GM12801 (cell line): ENCODE measurements around the gene PIP5KL1.

Experiments used
- CTCF ChIP-seq: IDR thresholded peaks from one replicate; pipeline ENCODE4 v1.5.1; 2011; ENCODE audit warnings: control low read depth; ENCODE audit not compliant: insufficient read length; ENCODE audit errors: extremely low read depth

The PIP5KL1 gene

GRCh38 chr9:127904561-127905003 lies 26.0 kb downstream of the PIP5KL1 start:
- TF ChIP-seq CTCF = no peak

DNA sequence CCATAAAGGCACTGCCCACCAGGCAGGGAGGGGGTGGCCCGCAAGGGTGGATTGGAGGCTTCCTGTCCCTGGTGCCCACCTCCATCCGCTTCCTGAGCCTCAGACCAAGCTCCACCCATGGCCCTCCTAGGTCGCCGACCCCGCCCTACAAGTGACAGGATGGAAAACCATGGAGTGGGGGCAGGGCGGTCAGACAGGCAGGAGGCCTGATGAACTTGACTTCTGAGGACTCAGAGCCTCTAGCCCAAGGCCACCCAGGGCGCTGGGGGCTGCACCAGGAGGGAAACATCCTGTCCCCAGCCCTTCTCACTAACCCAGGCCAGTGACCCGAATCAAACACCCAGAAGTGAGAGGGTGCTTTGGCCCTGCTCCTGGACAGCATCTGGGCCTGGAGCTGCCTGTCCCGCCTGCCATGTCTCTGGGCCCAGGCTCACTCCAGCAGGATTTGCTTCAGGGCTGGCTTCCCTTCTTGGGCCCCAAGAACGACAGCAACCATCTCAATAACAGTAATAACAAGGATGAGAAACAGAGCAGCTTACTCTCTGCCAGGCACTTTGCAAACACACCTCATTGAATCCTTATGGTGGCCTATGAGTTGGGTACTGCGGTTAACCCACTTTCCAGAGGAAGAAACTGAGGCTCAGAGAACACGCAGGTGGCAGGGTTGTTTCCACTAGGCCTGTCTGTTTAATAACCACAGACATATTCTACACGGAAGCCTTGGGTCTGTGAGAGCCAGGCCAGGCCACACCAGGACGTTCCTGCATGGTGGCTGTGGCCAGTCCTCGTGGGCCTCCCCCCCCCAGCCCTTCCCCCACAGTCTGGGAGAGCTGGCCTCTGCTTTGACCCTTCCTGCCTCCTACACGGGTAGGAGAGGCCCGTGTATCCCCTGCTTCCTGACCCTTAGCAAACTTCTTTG lies 26.8 kb downstream of the PIP5KL1 start:
- no peak for TF ChIP-seq CTCF

- TF ChIP-seq CTCF = no peak
These were observed 31.2 kb downstream of the PIP5KL1 start, which contains the start of gene ST6GALNAC6 for GRCh38 chr9:127899128-127899943. ST6GALNAC6 (minus strand) TSS chr9:127899603; CDS start chr9:127897981, 1,622 bp downstream.

- no peak for TF ChIP-seq CTCF
These were observed 32.0 kb downstream of the PIP5KL1 start for GRCh38 chr9:127898433-127899127.

- TF ChIP-seq CTCF = no peak
These were observed 33.3 kb downstream of the PIP5KL1 start for GRCh38 chr9:127897193-127897692.

DNA sequence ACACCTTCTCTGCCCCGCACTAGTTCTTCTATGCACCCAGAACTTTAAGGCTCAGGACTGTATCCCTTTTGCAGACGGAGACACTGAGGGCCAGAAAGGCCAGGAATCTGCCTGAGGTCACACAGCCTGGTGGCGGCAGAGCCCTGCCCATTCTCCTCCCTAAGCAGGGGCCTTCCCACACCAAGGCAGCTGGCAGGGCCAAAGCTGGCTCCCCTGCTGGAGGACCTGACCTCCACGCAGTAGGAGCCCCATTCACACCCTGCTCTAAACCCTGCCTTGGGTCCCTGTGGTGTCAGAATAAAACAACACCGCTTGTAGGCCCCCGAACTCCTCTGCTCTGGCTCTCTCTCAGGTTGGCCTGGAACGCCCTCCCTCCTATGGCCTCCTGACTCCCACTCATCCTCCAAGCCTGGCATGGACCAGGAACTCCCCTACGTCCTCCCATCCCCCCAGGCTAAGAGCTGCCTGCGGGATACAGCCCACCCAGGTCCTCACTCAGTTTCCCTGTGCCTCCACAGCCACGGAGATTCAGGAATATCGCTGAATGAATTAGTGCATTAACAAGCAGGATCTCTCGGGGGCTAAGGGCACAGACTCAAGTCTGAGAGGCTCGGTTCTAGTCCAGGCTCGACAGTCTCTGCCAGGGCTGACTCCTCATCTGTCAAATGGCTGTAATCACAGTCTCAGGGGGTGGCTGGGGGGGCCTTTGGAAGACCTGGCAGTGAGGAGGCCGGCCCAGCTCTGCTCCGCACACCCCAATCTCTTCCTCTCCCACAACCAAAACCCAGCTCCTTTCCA lies 34.0 kb downstream of the PIP5KL1 start:
- no peak for TF ChIP-seq CTCF
